Skeletal muscle tissue (tissue), 4 donors: ENCODE results near the gene MEG3. TPM values are rescaled to one million over a fixed set of nuclear protein-coding genes. Genes with fewer than 3 reads are reported as not detected.

Source experiments
- H3K27ac ChIP-seq: one replicate; pipeline ENCODE4 v1.7.0; 2013; ENCODE audit warnings: mild to moderate bottlenecking, low read depth, low read length, inconsistent platforms
- H3K27me3 ChIP-seq, 3 donors: one replicate each; pipeline ENCODE4 v1.7.0; 2013; ENCODE audit warnings: low read length in 3 of 3; ENCODE audit not compliant: control insufficient read depth in 3 of 3, insufficient read depth in 3 of 3
- H3K36me3 ChIP-seq, 3 donors: one replicate each; pipeline ENCODE4 v1.7.0; 2013; ENCODE audit warnings: low read length in 3 of 3; ENCODE audit not compliant: control insufficient read depth in 3 of 3, insufficient read depth in 3 of 3
- H3K4me1 ChIP-seq, 3 donors: one replicate each; pipeline ENCODE4 v1.7.0; 2013; ENCODE audit warnings: low read length in 3 of 3, mild to moderate bottlenecking in 3 of 3; ENCODE audit not compliant: control insufficient read depth in 3 of 3, insufficient read depth in 3 of 3
- H3K4me3 ChIP-seq, 3 donors: one replicate each; pipeline ENCODE4 v1.7.0; 2013; ENCODE audit warnings: low read length in 3 of 3
- H3K9ac ChIP-seq, 3 donors: one replicate each; pipeline ENCODE4 v1.7.0; 2013; ENCODE audit warnings: low read length in 3 of 3, mild to moderate bottlenecking in 3 of 3, moderate library complexity in 2 of 3, low read depth in 1 of 3
- H3K9me3 ChIP-seq, 3 donors: one replicate each; pipeline ENCODE4 v1.7.0; 2013; ENCODE audit warnings: low read length in 3 of 3; ENCODE audit not compliant: control insufficient read depth in 3 of 3
- total RNA-seq: library from RNA; depleted of rRNA; stranded (reverse); fragments of >200 nt; gene quantifications from one replicate; pipeline ENCODE4 v1.2.3, GENCODE V29; 2014
- donor health status: Osteomylitis.

Gene MEG3
- total RNA-seq, 1 donor from 2014 or later: 587 TPM

- H3K4me1 ChIP-seq: peaks cover 5 to 13% (median 7%) of the 10 kb centered on the region in 3 donors
- peaks cover 0 to 8% (median 7%) of the 10 kb centered on the region in 3 donors for H3K27me3 ChIP-seq
- peaks cover 0 to 4% (median 0%) of the 10 kb centered on the region in 3 donors for H3K9me3 ChIP-seq
- no peaks in the 10 kb centered on the region for H3K36me3 ChIP-seq
- H3K4me3 ChIP-seq: no peak overlapping the region
- no peak overlapping the region for H3K27ac ChIP-seq
- no peak overlapping the region for H3K9ac ChIP-seq
Measured at GRCh38 chr14:100802766-100803165, 23.2 kb upstream of the MEG3 start.

GRCh38 chr14:100803226-100803625, 22.7 kb upstream of the MEG3 start:
- Histone ChIP-seq H3K9ac (no peak overlapping the region), H3K27me3 (peaks cover 0 to 12% (median 7%) of the 10 kb centered on the region in 3 donors), H3K9me3 (peaks cover 0 to 4% (median 3%) of the 10 kb centered on the region in 3 donors), H3K36me3 (no peaks in the 10 kb centered on the region), H3K27ac (no peak overlapping the region), H3K4me3 (peak overlapping the region in 1 of 3 donors; percentile 49), H3K4me1 (peaks cover 5 to 13% (median 7%) of the 10 kb centered on the region in 3 donors)

DNA sequence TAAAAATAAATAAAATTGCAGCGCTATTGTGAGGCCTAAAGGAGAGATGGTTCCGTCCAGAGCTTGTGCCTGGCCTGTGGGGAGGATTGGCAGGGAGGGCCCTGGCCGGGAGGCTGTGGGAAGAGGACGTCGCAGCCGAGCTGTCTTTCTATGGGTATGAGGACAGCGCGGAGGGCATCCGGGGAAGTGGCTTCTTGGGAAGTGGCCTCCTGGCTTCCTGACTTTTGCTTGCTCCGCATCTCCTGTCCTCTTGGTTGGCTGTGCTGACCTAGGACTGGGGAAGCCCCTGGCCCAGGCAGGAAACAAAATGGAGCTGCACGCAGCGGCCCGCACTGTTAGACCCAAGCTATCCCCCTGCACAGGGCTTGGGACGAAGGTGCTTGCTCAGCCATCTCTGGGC, 22.2 kb upstream of the MEG3 start:
- no peaks in the 10 kb centered on the region for H3K36me3 ChIP-seq
- no peak overlapping the region for H3K27ac ChIP-seq
- peaks cover 5 to 13% (median 7%) of the 10 kb centered on the region in 3 donors for H3K4me1 ChIP-seq
- H3K9me3 ChIP-seq: peaks cover 0 to 7% (median 6%) of the 10 kb centered on the region in 3 donors
- H3K9ac ChIP-seq: no peak overlapping the region
- H3K27me3 ChIP-seq: peaks cover 0 to 16% (median 7%) of the 10 kb centered on the region in 3 donors
- H3K4me3 ChIP-seq: no peak overlapping the region

DNA sequence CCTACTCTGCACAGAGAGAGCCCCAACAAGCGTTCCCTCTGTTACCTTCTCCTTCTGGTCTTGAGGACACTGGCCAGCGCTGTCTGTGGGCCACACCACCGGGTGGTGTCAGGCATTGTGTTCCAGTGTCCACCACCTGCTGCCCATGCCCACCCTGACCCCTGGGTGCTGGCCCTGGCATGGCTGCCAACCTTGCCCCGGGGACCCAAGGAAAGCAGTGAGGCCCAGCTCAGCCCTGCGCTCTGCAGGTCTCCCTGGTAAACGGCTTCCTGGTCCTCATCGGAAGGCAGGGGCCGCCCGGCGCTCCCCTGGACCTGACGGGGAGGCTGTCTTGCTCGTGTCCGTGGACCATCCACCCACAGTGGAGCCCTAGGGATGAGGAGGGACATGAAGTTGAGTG, 21.8 kb upstream of the MEG3 start:
- H3K4me1 ChIP-seq: peaks cover 5 to 13% (median 7%) of the 10 kb centered on the region in 3 donors
- H3K27me3 ChIP-seq: peaks cover 0 to 21% (median 7%) of the 10 kb centered on the region in 3 donors
- H3K9me3 ChIP-seq: peaks cover 0 to 10% (median 6%) of the 10 kb centered on the region in 3 donors
- H3K27ac ChIP-seq: no peak overlapping the region
- no peaks in the 10 kb centered on the region for H3K36me3 ChIP-seq
- no peak overlapping the region for H3K9ac ChIP-seq
- H3K4me3 ChIP-seq: no peak overlapping the region

DNA sequence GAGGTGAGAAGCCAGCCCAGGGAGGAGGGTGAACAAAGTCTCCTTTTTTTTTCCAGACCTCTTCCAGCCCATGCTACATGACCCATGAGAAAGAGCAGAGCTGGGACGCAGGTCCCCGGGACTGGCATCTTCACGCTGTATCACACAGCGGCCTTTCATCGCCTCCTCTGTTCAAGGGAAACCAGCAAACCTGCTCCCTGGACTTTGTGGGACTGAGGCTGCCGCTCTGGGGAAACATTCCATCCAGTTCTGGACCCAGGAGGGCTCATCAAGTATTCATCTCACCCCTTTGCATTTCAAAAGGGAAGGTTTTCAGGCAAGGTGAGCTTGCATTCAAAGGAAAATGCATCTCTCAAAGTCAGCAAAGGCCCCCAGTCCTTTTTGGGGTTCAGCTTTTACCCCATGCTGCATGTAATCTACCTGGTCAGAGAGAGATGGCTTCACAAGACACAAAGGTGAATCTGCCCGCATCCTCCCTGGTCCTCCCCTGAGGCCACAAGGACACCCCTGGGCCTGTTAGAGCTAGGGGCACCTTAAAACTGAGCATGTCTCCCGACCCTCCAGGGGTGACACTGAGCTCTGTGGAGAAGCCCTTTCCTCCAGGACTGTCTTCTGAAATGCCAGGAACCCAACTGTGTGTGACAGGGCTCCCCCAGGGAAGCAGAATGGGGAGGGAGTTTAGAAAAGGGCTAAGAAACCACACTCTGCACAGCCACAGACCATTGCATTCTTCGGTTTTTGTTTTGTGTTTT, 21.2 kb upstream of the MEG3 start:
- no peak overlapping the region for H3K27ac ChIP-seq
- no peak overlapping the region for H3K9ac ChIP-seq
- peaks cover 0 to 24% (median 12%) of the 10 kb centered on the region in 3 donors for H3K27me3 ChIP-seq
- no peaks in the 10 kb centered on the region for H3K36me3 ChIP-seq
- peaks cover 5 to 13% (median 7%) of the 10 kb centered on the region in 3 donors for H3K4me1 ChIP-seq
- peaks cover 0 to 10% (median 6%) of the 10 kb centered on the region in 3 donors for H3K9me3 ChIP-seq
- no peak overlapping the region for H3K4me3 ChIP-seq

DNA sequence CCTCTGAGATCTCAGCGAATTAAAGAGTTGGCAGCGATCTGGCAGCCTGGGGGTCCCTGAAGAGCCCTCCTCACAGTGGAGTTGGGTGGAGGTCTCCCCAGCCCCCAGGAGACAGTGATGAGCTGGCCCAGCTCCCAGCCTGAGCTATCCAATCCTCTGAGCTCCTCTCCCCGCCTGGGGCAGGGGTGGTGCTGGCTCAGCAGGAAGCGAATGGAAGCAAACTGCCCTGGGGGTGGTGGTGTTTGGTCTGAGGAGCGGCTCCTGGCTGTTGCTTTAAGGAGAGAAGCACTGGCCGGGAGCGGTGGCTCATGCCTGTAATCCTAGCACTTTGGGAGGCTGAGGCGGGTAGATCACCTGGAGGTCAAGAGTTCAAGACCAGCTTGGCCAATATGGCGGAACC, 19.5 kb upstream of the MEG3 start:
- H3K4me3 ChIP-seq: no peak overlapping the region
- H3K9me3 ChIP-seq: peaks cover 0 to 10% (median 6%) of the 10 kb centered on the region in 3 donors
- H3K27me3 ChIP-seq: peaks cover 0 to 34% (median 23%) of the 10 kb centered on the region in 3 donors
- peaks cover 5 to 13% (median 7%) of the 10 kb centered on the region in 3 donors for H3K4me1 ChIP-seq
- no peak overlapping the region for H3K27ac ChIP-seq
- H3K9ac ChIP-seq: no peak overlapping the region
- no peaks in the 10 kb centered on the region for H3K36me3 ChIP-seq

DNA sequence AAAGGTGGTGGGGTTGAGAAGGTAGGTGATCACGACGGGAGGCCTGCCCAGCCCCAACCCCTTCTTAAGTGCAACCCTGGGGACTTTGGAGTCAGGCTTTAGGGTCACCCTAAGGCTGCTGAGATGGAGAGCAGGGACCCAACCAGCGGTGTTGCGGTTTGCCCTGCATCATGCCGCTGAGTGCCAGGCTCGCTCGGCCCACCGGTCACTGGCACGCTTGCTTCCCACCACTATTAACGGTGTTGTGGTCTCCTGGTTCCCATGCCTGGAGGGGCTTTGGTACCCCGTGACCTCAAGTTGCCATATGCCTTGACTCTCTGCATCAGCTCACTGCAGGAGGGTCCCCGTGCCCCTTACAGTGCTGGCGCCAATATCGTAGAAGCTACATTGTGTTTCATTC, 18.4 kb upstream of the MEG3 start:
- H3K9me3 ChIP-seq: peaks cover 0 to 10% (median 6%) of the 10 kb centered on the region in 3 donors
- no peaks in the 10 kb centered on the region for H3K36me3 ChIP-seq
- H3K27me3 ChIP-seq: peaks cover 0 to 37% (median 26%) of the 10 kb centered on the region in 3 donors
- no peak overlapping the region for H3K4me3 ChIP-seq
- H3K4me1 ChIP-seq: peaks cover 5 to 13% (median 7%) of the 10 kb centered on the region in 3 donors
- no peak overlapping the region for H3K27ac ChIP-seq
- no peak overlapping the region for H3K9ac ChIP-seq

DNA sequence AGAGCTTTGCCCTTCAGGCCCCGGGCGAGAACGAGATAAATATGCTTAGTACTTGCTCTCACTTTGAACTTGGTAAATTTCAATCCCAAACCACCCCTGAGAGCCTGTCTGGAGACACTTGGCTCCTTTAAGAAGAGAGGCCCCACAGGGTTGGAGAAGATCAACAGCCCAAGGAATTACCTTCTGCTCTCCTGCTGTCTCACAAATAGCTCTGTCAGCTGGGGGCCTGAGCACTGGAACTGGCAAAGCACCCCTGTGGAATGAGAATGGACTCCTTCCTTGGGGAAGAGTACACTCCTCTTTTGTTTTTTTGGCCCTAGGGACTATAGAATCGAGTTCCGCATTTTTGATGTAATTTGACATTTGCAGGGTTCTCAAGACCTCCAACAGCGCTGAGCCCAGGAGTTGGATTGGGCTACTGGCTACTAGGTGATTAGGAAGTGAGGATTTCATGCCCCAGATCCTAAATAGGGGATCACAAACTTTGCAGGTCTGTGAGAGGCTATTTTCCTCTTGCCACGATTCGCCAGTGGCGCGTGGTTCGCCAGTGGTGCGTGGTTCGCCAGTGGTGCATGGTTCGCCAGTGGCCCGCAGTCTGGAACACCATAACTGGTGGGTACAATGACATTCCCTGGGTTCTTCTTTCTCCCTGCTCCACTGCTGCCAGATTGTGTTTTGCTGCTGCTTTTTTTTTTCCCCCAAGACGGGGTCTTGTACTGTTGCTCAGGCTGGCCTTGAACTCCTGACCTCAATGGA, 17.8 kb upstream of the MEG3 start:
- Histone ChIP-seq H3K4me1 (peaks cover 3 to 8% (median 4%) of the 10 kb centered on the region in 3 donors), H3K9me3 (peaks cover 0 to 10% (median 6%) of the 10 kb centered on the region in 3 donors), H3K27ac (no peak overlapping the region), H3K9ac (no peak overlapping the region), H3K27me3 (peaks cover 0 to 37% (median 26%) of the 10 kb centered on the region in 3 donors), H3K36me3 (no peaks in the 10 kb centered on the region), H3K4me3 (no peak overlapping the region)

- Histone ChIP-seq H3K27me3 (peaks cover 0 to 45% (median 28%) of the 10 kb centered on the region in 3 donors), H3K9ac (no peak overlapping the region)
Measured at GRCh38 chr14:100810435-100810834, 15.5 kb upstream of the MEG3 start.

More at GRCh38 chr14:100810435-100810834, 15.5 kb upstream of the MEG3 start:
- H3K4me3 ChIP-seq: no peak overlapping the region
- H3K4me1 ChIP-seq: no peaks in the 10 kb centered on the region
- no peak overlapping the region for H3K27ac ChIP-seq
- H3K9me3 ChIP-seq: peaks cover 0 to 10% (median 6%) of the 10 kb centered on the region in 3 donors
- H3K36me3 ChIP-seq: no peaks in the 10 kb centered on the region
